ENCODE measurements around the gene MIOX. TPM values are rescaled to one million over a fixed set of nuclear protein-coding genes. Genes with fewer than 3 reads are reported as not detected.

The MIOX gene
- total and polyA plus RNA-seq, 2 of the 13 experiments (the other 11 are each of a cell fraction or from before 2014, with no cell fraction given), result 1.5 to 2.9 TPM

- TF ChIP-seq ZNF331 (CRISPR knock-in tag; IDR thresholded peaks at IDR 0.05) (no peak), PLSCR1 (CRISPR knock-in tag; IDR thresholded peaks at IDR 0.05; ENCODE audit: borderline replicate concordance) (no peak), RARA (CRISPR knock-in tag; IDR thresholded peaks at IDR 0.05) (no peak), GLMP (CRISPR knock-in tag; IDR thresholded peaks at IDR 0.05; ENCODE audit: borderline replicate concordance) (no peak), IKZF1 (IDR thresholded peaks at IDR 0.05) (no peak), FOXP1 (IDR thresholded peaks at IDR 0.05) (no peak), FOXP1 (CRISPR knock-in tag; IDR thresholded peaks at IDR 0.05) (no peak), ZNF441 (CRISPR knock-in tag; IDR thresholded peaks at IDR 0.05; ENCODE audit: borderline replicate concordance) (no peak), SP5 (CRISPR knock-in tag; IDR thresholded peaks at IDR 0.05; ENCODE audit: borderline replicate concordance, low read depth) (no peak), ZNF333 (CRISPR knock-in tag; IDR thresholded peaks at IDR 0.05; ENCODE audit: borderline replicate concordance) (no peak)
Measured at GRCh38 chr22:50452649-50453048, 34.0 kb upstream of the MIOX start (continued).

GRCh38 chr22:50454556-50455075, 32.0 kb upstream of the MIOX start:
- POLR2A ChIA-PET, result no interaction called here
- Histone ChIP-seq H3K9ac (ENCODE audit: insufficient read depth, low read depth, low read length) (no peak overlapping the region), H3K4me3 (replicated peaks in 1 of 3; ENCODE audit: insufficient read depth in 1 of 3, low read depth in 2 of 3, low read length in 3 of 3) (no peak overlapping the region), H4K20me1 (ENCODE audit: insufficient read depth, low read length) (no peaks in the 10 kb centered on the region), H3K27me3 (ENCODE audit: control insufficient read depth in 1 of 2, insufficient read depth in 2 of 2, low read length in 2 of 2) (no peaks in the 10 kb centered on the region), H3K4me1 (ENCODE audit: insufficient read depth, low read length) (no peaks in the 10 kb centered on the region), H3K9me3 (ENCODE audit: low read length) (no peaks in the 10 kb centered on the region), H2AFZ (ENCODE audit: low read length) (no peak overlapping the region), H3K36me3 (replicated peaks in 1 of 2; ENCODE audit: control insufficient read depth in 1 of 2, insufficient read depth in 2 of 2, low read length in 2 of 2) (peaks cover 20 to 47% of the 10 kb centered on the region in 2 experiments; a peak in 4 of 5 replicates), H3K27ac (ENCODE audit: extremely low read length, insufficient read depth, low read length) (no peak overlapping the region), H3K79me2 (ENCODE audit: insufficient read depth, low read length) (no peaks in the 10 kb centered on the region), H3K4me2 (ENCODE audit: low read depth, low read length) (no peak overlapping the region)
- in situ Hi-C loops (cut with HindIII; ENCODE audit: extremely low pct_ligation_motif_present, low pct_unique_long_range_greater_than_20kb), result no loop called here
- intact Hi-C loops (cut with micrococcal nuclease; ENCODE audit: unreplicated experiment), result no loop called here
- no peak for DNase-seq (ENCODE audit: low spot score)
- no peak for FAIRE-seq
- WGBS (ENCODE audit: low lambda C conversion rate), result 100% methylated on average over 8 of the region's 27 CpGs
- BruUV-seq (replicated peaks), result no TSS peak
- no peak for ATAC-seq
- CTCF ChIA-PET (ENCODE audit: low intra/inter-chr PET ratio, low total read pairs), result no interaction called here
- no peak for TF ChIP-seq SNAPC5 (CRISPR knock-in tag; IDR thresholded peaks at IDR 0.05; ENCODE audit: borderline replicate concordance)
- no peak for TF ChIP-seq TMF1 (CRISPR knock-in tag; IDR thresholded peaks at IDR 0.05; ENCODE audit: low read depth)
- TF ChIP-seq ZSCAN25 (CRISPR knock-in tag; IDR thresholded peaks at IDR 0.05), result no peak
- TF ChIP-seq PPARG (CRISPR knock-in tag; conservative IDR thresholded peaks at IDR 0.05), result no peak
- TF ChIP-seq ZFP62 (CRISPR knock-in tag; IDR thresholded peaks at IDR 0.05), result no peak
- TF ChIP-seq NR2F2 (IDR thresholded peaks at IDR 0.05; ENCODE audit: borderline replicate concordance, low read depth), result no peak
- no peak for TF ChIP-seq HOMEZ (CRISPR knock-in tag; IDR thresholded peaks at IDR 0.05; ENCODE audit: low read depth)
- no peak for TF ChIP-seq FOXM1 (CRISPR knock-in tag; IDR thresholded peaks at IDR 0.05)
- no peak for TF ChIP-seq SPEN (CRISPR knock-in tag; IDR thresholded peaks at IDR 0.05; ENCODE audit: low read depth)
- TF ChIP-seq AGO1 (IDR thresholded peaks at IDR 0.05; ENCODE audit: low read depth, low read length, poor library complexity, severe bottlenecking), result no peak
- TF ChIP-seq SRY (CRISPR knock-in tag; IDR thresholded peaks at IDR 0.05), result no peak
- no peak for TF ChIP-seq ZNF225 (CRISPR knock-in tag; IDR thresholded peaks at IDR 0.05)
- TF ChIP-seq RORA (CRISPR knock-in tag; IDR thresholded peaks at IDR 0.05), result no peak
